SK-N-MC (cell line): ENCODE measurements around the gene PTPRC.

Experiments used
- DNase-seq: peaks from one replicate; pipeline ENCODE4 v3.0.0-alpha.2; 2011; ENCODE audit warnings: low read depth, low spot score
- H3K27ac ChIP-seq: fragments of 200-600 bp; sonication (generic); 2 replicates; pipeline ENCODE4 v1.5.1; 2016; ENCODE audit warnings: mixed run types
- H3K36me3 ChIP-seq: fragments of 200-600 bp; sonication (generic); 2 replicates; pipeline ENCODE4 v1.6.1; 2017; ENCODE audit warnings: antibody characterized with exemption, low read length, mixed read lengths; ENCODE audit not compliant: insufficient read depth
- H3K4me3 ChIP-seq: fragments of 200-600 bp; sonication (generic); 2 replicates; pipeline ENCODE4 v1.5.1; 2016
- H3K9ac ChIP-seq: fragments of 200-600 bp; sonication (generic); 2 replicates; pipeline ENCODE4 v1.8.0; 2017; ENCODE audit warnings: mixed run types, mixed read lengths; ENCODE audit not compliant: insufficient read length
- H3K9me3 ChIP-seq: fragments of 200-600 bp; sonication (generic); 2 replicates; pipeline ENCODE4 v1.6.1; 2017; ENCODE audit warnings: low read depth, mild to moderate bottlenecking, antibody characterized with exemption, low read length, moderate library complexity, mixed read lengths
- EZH2 ChIP-seq: fragments of 200-600 bp; sonication (generic); IDR thresholded peaks from one replicate; pipeline ENCODE4 v1.6.1; 2017; ENCODE audit warnings: antibody characterized with exemption
- FOXP2 ChIP-seq: optimal IDR thresholded peaks from 2 replicates; pipeline ENCODE3; 2011; ENCODE audit warnings: mild to moderate bottlenecking, moderate library complexity; ENCODE audit not compliant: insufficient read depth; ENCODE audit errors: extremely low read length, control extremely low read depth
- POLR2AphosphoS5 ChIP-seq: IDR thresholded peaks from 2 replicates; pipeline ENCODE4 v1.6.1; 2012; ENCODE audit warnings: mild to moderate bottlenecking, low read depth, low read length, borderline replicate concordance

Gene PTPRC

GRCh38 chr1:198687429-198687828 lies 48.6 kb downstream of the PTPRC start:
- peak overlapping the region; percentile 92 for H3K27ac ChIP-seq

GRCh38 chr1:198691063-198691462 lies 52.2 kb downstream of the PTPRC start:
- Histone ChIP-seq H3K4me3 (no peak overlapping the region), H3K36me3 (no peaks in the 10 kb centered on the region), H3K9ac (no peak overlapping the region), H3K27ac (peak overlapping the region; percentile 69), H3K9me3 (no peaks in the 10 kb centered on the region)
- TF ChIP-seq EZH2 (no peak), POLR2AphosphoS5 (no peak), FOXP2 (no peak)
- DNase-seq: no peak

More at GRCh38 chr1:198687429-198687828, 48.6 kb downstream of the PTPRC start:
- no peaks in the 10 kb centered on the region for H3K36me3 ChIP-seq
- peak overlapping the region; percentile 56 for H3K9ac ChIP-seq
- no peak overlapping the region for H3K4me3 ChIP-seq
- H3K9me3 ChIP-seq: no peaks in the 10 kb centered on the region
- TF ChIP-seq POLR2AphosphoS5 (no peak), EZH2 (no peak), FOXP2 (no peak)
- DNase-seq: no peak

- H3K9me3 ChIP-seq: no peaks in the 10 kb centered on the region
- no peaks in the 10 kb centered on the region for H3K36me3 ChIP-seq
- H3K9ac ChIP-seq: no peak overlapping the region
- TF ChIP-seq FOXP2 (no peak), EZH2 (no peak), POLR2AphosphoS5 (no peak)
- no peak overlapping the region for H3K27ac ChIP-seq
- no peak for DNase-seq
- no peak overlapping the region for H3K4me3 ChIP-seq
Measured at GRCh38 chr1:198693321-198693720, 54.5 kb downstream of the PTPRC start.

GRCh38 chr1:198694542-198694941 lies 55.7 kb downstream of the PTPRC start:
- H3K27ac ChIP-seq: no peak overlapping the region
- H3K9ac ChIP-seq: no peak overlapping the region
- DNase-seq: no peak
- no peak overlapping the region for H3K4me3 ChIP-seq
- TF ChIP-seq FOXP2 (no peak), EZH2 (no peak), POLR2AphosphoS5 (no peak)
- H3K36me3 ChIP-seq: no peaks in the 10 kb centered on the region
- no peaks in the 10 kb centered on the region for H3K9me3 ChIP-seq

- Histone ChIP-seq H3K4me3 (no peak overlapping the region), H3K9me3 (no peaks in the 10 kb centered on the region), H3K9ac (no peak overlapping the region), H3K36me3 (no peaks in the 10 kb centered on the region), H3K27ac (no peak overlapping the region)
- no peak for TF ChIP-seq EZH2
- TF ChIP-seq FOXP2: no peak
- no peak for TF ChIP-seq POLR2AphosphoS5
- no peak for DNase-seq
Measured at GRCh38 chr1:198696211-198696610, 57.4 kb downstream of the PTPRC start.

GRCh38 chr1:198699167-198700015 lies 60.6 kb downstream of the PTPRC start:
- no peaks in the 10 kb centered on the region for H3K9me3 ChIP-seq
- no peak overlapping the region for H3K9ac ChIP-seq
- H3K36me3 ChIP-seq: no peaks in the 10 kb centered on the region
- DNase-seq: no peak
- no peak overlapping the region for H3K27ac ChIP-seq
- no peak overlapping the region for H3K4me3 ChIP-seq
- TF ChIP-seq POLR2AphosphoS5: no peak
- no peak for TF ChIP-seq EZH2
- no peak for TF ChIP-seq FOXP2

- Histone ChIP-seq H3K4me3 (no peak overlapping the region), H3K9me3 (no peaks in the 10 kb centered on the region), H3K27ac (no peak overlapping the region), H3K9ac (no peak overlapping the region), H3K36me3 (no peaks in the 10 kb centered on the region)
- no peak for DNase-seq
- no peak for TF ChIP-seq FOXP2
Measured at GRCh38 chr1:198700016-198700392, 61.2 kb downstream of the PTPRC start.

- DNase-seq: no peak
- Histone ChIP-seq H3K36me3 (no peaks in the 10 kb centered on the region), H3K4me3 (no peak overlapping the region), H3K9me3 (no peaks in the 10 kb centered on the region), H3K9ac (peak overlapping the region; percentile 5), H3K27ac (0 out of 2 replicates have a peak overlapping the region, but pooled peaks have one; percentile 22)
- no peak for TF ChIP-seq FOXP2
- no peak for TF ChIP-seq EZH2
Measured at GRCh38 chr1:198700396-198700795, 61.6 kb downstream of the PTPRC start.

- H3K36me3 ChIP-seq: no peaks in the 10 kb centered on the region
- TF ChIP-seq FOXP2 (no peak), POLR2AphosphoS5 (no peak), EZH2 (no peak)
- no peak for DNase-seq
- H3K9ac ChIP-seq: no peak overlapping the region
- no peak overlapping the region for H3K27ac ChIP-seq
- H3K4me3 ChIP-seq: no peak overlapping the region
- H3K9me3 ChIP-seq: no peaks in the 10 kb centered on the region
Measured at GRCh38 chr1:198701250-198701649, 62.4 kb downstream of the PTPRC start.
